CD4-positive, alpha-beta T cell (primary cell): ENCODE measurements around the gene SIX6. TPM values are rescaled to one million over a fixed set of nuclear protein-coding genes. Genes with fewer than 3 reads are reported as not detected.

Experiments
- ATAC-seq: fragments of 200-7000 bp; cut with Tn5 transposase; one replicate; pipeline ENCODE4 v1.10.0; 2022; ENCODE audit warnings: mild to moderate bottlenecking; ENCODE audit not compliant: poor library complexity
- CTCF ChIA-PET: fragments of 350-600 bp; sonication (Branson Sonifier 250); formaldehyde crosslinking; loops from one replicate; lab custom pipeline; 2021; ENCODE audit warnings: antibody characterized with exemption, inconsistent platforms; lab: Charles Lee
- POLR2A ChIA-PET: fragments of 350-600 bp; sonication (Branson Sonifier 250); formaldehyde crosslinking; loops from one replicate; lab custom pipeline; 2021; ENCODE audit warnings: antibody characterized with exemption, inconsistent platforms; lab: Charles Lee
- DNase-seq, 14 experiments: peaks; one replicate each; pipeline ENCODE4 v3.0.0-alpha.2; 2013 to 2020; ENCODE audit warnings: mixed read lengths in 2 of 14
- H3K27ac ChIP-seq, 2 donors: one replicate each; pipeline versions ENCODE4 v1.5.1 to v1.7.0; 2013; ENCODE audit warnings: low read length in 2 of 2, low read depth in 1 of 2, mild to moderate bottlenecking in 1 of 2
- H3K27me3 ChIP-seq, 2 experiments: 1 replicate in 1 of 2; 2 replicates in 1 of 2; pipeline versions ENCODE4 v1.6.1 to v1.7.0; 2013; ENCODE audit warnings: low read length in 2 of 2, control low read depth in 1 of 2, mild to moderate bottlenecking in 1 of 2, moderate library complexity in 1 of 2; ENCODE audit not compliant: insufficient read depth in 2 of 2, control insufficient read depth in 1 of 2
- H3K36me3 ChIP-seq: one replicate; pipeline ENCODE4 v1.6.1; 2013; ENCODE audit warnings: low read length, control low read depth; ENCODE audit not compliant: insufficient read depth
- H3K4me1 ChIP-seq: one replicate; pipeline ENCODE4 v1.6.1; 2013; ENCODE audit warnings: low read length, control low read depth; ENCODE audit not compliant: insufficient read depth
- H3K4me3 ChIP-seq: one replicate; pipeline ENCODE4 v1.5.1; 2013; ENCODE audit warnings: mild to moderate bottlenecking, low read length, moderate library complexity
- H3K9me3 ChIP-seq, 2 experiments: 1 replicate in 1 of 2; 2 replicates in 1 of 2; pipeline versions ENCODE4 v1.6.1 to v1.7.0; 2013; ENCODE audit warnings: low read length in 2 of 2, mild to moderate bottlenecking in 2 of 2, control low read depth in 1 of 2, moderate library complexity in 1 of 2; ENCODE audit not compliant: control insufficient read depth in 1 of 2, insufficient read depth in 1 of 2
- H3K27ac Mint-ChIP-seq: one replicate; pipeline ENCODE4 v1.8.0; 2020; ENCODE audit warnings: mixed read lengths
- H3K27me3 Mint-ChIP-seq: one replicate; pipeline ENCODE4 v1.8.0; 2021; ENCODE audit warnings: mixed read lengths
- H3K36me3 Mint-ChIP-seq: one replicate; pipeline ENCODE4 v1.8.0; 2021; ENCODE audit warnings: low read depth, mixed read lengths
- H3K4me1 Mint-ChIP-seq: one replicate; pipeline ENCODE4 v1.8.0; 2021; ENCODE audit warnings: low read depth, mixed read lengths
- H3K4me3 Mint-ChIP-seq: one replicate; pipeline ENCODE4 v1.8.0; 2020; ENCODE audit warnings: mild to moderate bottlenecking, mixed read lengths
- H3K9me3 Mint-ChIP-seq: one replicate; pipeline ENCODE4 v1.8.0; 2020; ENCODE audit warnings: mixed read lengths
- CTCF ChIP-seq: fragments of 200-600 bp; IDR thresholded peaks from one replicate; pipeline ENCODE4 v1.8.0; 2022; ENCODE audit warnings: antibody characterized with exemption, mild to moderate bottlenecking
- intact Hi-C, 2 experiments: fragments of 100-400 bp; cut with DNase I in 1 of 2; cut with micrococcal nuclease in 1 of 2; formaldehyde crosslinking; loops; one replicate each; pipeline versions ENCODE4 v1.15.1 to v1.9.0; 2023 to 2025; cut with DNase I, micrococcal nuclease
- total RNA-seq, 174 experiments: library from RNA in 2 of 174; stranded (reverse) in 2 of 174; gene quantifications; one replicate each; pipeline ENCODE4 v1.2.3 and lab custom pipeline; 2021 to 2026

Gene SIX6
- total RNA-seq, 2 experiments from 2014 or later, result not detected

- POLR2A ChIA-PET, result no interaction called here
- Mint-ChIP-seq H3K4me3 (no peak overlapping the region), H3K27ac (no peak overlapping the region), H3K27me3 (peaks cover 89% of the 10 kb centered on the region), H3K36me3 (no peaks in the 10 kb centered on the region), H3K9me3 (no peaks in the 10 kb centered on the region), H3K4me1 (peaks cover 27% of the 10 kb centered on the region)
- Histone ChIP-seq H3K4me3 (no peak overlapping the region), H3K9me3 (peaks cover 0 to 45% of the 10 kb centered on the region in 2 experiments), H3K4me1 (peaks cover 45% of the 10 kb centered on the region), H3K27me3 (peaks cover 80 to 97% of the 10 kb centered on the region in 2 experiments), H3K27ac (no peak overlapping the region), H3K36me3 (no peaks in the 10 kb centered on the region)
- TF ChIP-seq CTCF, result no peak
- no peak for ATAC-seq
- no peak for DNase-seq
- CTCF ChIA-PET, result no interaction called here
- intact Hi-C loops, result no loop called here
Measured at GRCh38 chr14:60512126-60512525, 3.2 kb downstream of the SIX6 start.

GRCh38 chr14:60512973-60513571, 4.1 kb downstream of the SIX6 start:
- H3K27ac ChIP-seq, result no peak overlapping the region
- DNase-seq (no peak), ATAC-seq (no peak)
- H3K36me3 Mint-ChIP-seq, result no peaks in the 10 kb centered on the region
- peaks cover 0 to 45% of the 10 kb centered on the region in 2 experiments for H3K9me3 ChIP-seq
- no peak for TF ChIP-seq CTCF
- H3K4me3 Mint-ChIP-seq, result no peak overlapping the region
- no peaks in the 10 kb centered on the region for H3K9me3 Mint-ChIP-seq
- POLR2A ChIA-PET, result no interaction called here
- H3K27ac Mint-ChIP-seq, result no peak overlapping the region
- H3K27me3 Mint-ChIP-seq, result peaks cover 88% of the 10 kb centered on the region
- H3K4me3 ChIP-seq, result no peak overlapping the region
- peaks cover 45% of the 10 kb centered on the region for H3K4me1 ChIP-seq
- no peaks in the 10 kb centered on the region for H3K36me3 ChIP-seq
- CTCF ChIA-PET, result no interaction called here
- H3K4me1 Mint-ChIP-seq, result peaks cover 21% of the 10 kb centered on the region
- peaks cover 74 to 97% of the 10 kb centered on the region in 2 experiments for H3K27me3 ChIP-seq
- intact Hi-C loops, result no loop called here

- Histone ChIP-seq H3K27me3 (peaks cover 64 to 91% of the 10 kb centered on the region in 2 experiments), H3K36me3 (no peaks in the 10 kb centered on the region), H3K4me1 (peaks cover 38% of the 10 kb centered on the region), H3K4me3 (no peak overlapping the region), H3K9me3 (peaks cover 0 to 38% of the 10 kb centered on the region in 2 experiments), H3K27ac (no peak overlapping the region)
- Mint-ChIP-seq H3K4me1 (peaks cover 20% of the 10 kb centered on the region), H3K27me3 (peaks cover 87% of the 10 kb centered on the region), H3K4me3 (peak overlapping the region; percentile 30), H3K27ac (no peak overlapping the region), H3K9me3 (no peaks in the 10 kb centered on the region), H3K36me3 (no peaks in the 10 kb centered on the region)
- TF ChIP-seq CTCF, result no peak
- ATAC-seq (no peak), DNase-seq (no peak)
- POLR2A ChIA-PET, result no interaction called here
- CTCF ChIA-PET, result no interaction called here
- intact Hi-C loops, result no loop called here
Measured at GRCh38 chr14:60514378-60514740, 5.4 kb downstream of the SIX6 start.
